ENCODE data around the gene PPP1R16B.

The PPP1R16B gene

GRCh38 chr20:38927902-38928578 lies 122.5 kb downstream of the PPP1R16B start:
- in situ Hi-C loops (cut with MboI; ENCODE audit: low sequenced_read_pairs), result no loop called here

DNA sequence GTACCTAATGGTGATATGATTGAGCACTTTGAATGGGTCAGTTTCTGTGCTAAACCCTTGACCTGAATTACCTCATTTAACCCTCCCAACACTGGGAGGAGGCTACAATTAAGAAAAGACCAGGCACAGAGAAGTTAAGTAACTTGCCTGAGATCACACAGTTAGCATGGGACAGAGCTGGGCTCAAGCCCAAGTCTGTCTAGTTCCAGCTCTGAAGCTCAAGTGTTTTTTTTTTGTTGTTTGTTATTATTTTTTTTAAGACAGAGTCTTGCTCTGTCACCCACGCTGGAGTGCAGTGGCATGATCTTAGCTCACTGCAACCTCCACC lies 124.7 kb downstream of the PPP1R16B start:
- in situ Hi-C loops (cut with MboI; ENCODE audit: low sequenced_read_pairs), result no loop called here

DNA sequence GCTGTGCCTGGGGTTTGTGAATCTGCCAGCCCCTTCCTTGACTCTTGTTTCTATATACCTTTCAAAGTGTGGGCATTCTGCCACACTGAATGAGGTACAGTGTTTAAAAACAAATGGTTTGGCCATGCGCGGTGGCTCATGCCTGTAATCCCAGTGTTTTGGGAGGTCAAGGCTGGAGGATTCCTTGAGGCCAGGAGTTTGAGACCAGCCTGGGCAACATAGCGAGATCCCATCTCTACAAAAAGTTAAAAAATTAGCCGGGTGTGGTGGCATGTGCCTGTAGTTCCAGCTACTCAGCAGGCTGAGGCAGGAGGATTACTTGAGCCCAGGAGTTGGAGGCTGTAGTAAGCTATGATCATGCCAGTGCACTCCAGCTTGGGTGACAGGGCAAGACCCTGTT lies 126.5 kb downstream of the PPP1R16B start:
- in situ Hi-C loops (cut with MboI; ENCODE audit: low sequenced_read_pairs), result no loop called here

GRCh38 chr20:38932457-38933120 lies 127.1 kb downstream of the PPP1R16B start:
- in situ Hi-C loops (cut with MboI; ENCODE audit: low sequenced_read_pairs), result no loop called here

GRCh38 chr20:38934530-38934929 lies 129.0 kb downstream of the PPP1R16B start:
- in situ Hi-C loops (cut with MboI; ENCODE audit: low sequenced_read_pairs), result no loop called here

DNA sequence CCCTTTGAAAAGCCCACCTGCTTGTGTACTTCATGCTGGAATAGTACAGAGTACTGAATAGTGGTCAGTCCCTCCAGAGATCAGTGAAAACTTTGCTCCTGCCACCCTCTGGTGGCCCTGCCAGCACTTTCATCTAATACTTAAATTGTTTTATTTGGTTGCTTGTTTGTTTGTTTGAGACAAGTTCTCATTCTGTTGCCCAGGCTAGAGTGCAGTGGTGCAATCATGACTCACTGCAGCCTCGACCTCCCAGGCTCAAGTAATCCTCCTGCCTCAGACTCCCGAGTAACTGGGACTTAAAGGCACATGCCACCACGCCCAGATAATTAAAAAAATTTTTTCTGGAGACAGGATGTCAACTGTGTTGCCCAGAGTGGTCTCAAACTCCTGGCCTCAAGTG lies 129.8 kb downstream of the PPP1R16B start:
- in situ Hi-C loops (cut with MboI; ENCODE audit: low sequenced_read_pairs), result no loop called here

DNA sequence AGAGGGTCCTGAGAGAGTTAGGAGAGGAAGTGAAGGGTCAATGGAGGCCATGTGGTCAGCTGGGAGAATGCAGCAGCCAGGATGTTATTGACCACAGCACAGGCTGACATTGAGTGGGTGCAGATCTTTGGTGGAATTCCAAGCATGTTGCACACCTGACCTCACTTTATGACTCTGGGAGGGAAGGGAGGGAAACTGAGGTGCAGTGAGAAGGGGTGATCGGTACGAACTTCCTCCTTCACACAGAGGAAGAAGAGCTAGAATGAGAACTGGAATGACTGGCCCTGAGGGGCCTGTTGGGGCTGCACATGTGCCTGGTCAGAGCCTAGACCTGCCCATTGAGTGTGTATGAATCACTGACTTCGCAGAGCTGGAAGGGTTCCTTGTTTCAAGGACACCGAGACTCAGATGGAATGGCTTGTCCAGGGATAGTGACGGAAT lies 130.5 kb downstream of the PPP1R16B start:
- in situ Hi-C loops (cut with MboI; ENCODE audit: low sequenced_read_pairs), result no loop called here

DNA sequence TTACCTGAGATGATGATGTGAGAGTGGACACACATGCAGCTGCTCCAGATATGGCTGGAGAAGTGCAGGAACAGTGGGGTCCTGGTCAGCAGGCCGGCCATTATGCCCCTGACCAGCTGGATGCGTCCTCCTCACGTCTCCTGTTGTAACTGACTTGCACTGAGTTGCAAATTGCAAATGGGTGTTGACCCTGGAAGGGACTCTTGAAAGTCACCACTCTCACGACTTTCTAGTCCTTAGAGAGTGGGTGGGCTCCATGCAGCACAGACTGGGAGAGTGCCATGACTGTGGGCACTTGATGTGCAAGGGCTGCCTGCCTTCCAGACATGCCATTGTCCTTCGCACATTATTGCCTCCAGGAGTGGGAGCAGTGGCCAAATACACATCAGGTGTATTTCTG lies 131.5 kb downstream of the PPP1R16B start:
- in situ Hi-C loops (cut with MboI; ENCODE audit: low sequenced_read_pairs), result no loop called here

DNA sequence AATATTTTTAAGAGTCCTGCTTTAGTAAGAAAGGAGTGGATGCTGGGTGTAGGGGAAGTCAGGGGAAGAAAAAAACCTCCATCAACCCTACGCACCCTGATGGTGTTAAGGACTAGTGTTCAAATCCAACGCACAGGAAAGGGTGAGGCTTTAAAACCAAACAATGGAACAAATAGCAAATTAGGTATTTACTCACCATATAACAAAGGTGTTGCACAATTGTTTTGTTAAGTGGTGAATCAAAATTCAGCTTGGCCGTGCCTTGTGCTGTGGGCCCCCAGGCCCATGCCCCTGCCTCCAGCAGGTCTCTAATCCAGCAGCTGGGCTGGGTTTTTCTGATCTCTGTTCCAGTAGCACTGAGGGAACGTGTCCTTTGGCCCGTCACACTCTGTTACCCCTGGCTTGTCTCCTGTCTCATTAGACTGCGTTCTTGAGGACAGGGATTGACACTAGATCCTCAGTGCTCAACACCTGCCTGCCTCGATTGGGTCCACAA lies 132.5 kb downstream of the PPP1R16B start:
- in situ Hi-C loops (cut with MboI; ENCODE audit: low sequenced_read_pairs), result no loop called here

GRCh38 chr20:38939686-38940085 lies 134.2 kb downstream of the PPP1R16B start:
- in situ Hi-C loops (cut with MboI; ENCODE audit: low sequenced_read_pairs), result no loop called here

DNA sequence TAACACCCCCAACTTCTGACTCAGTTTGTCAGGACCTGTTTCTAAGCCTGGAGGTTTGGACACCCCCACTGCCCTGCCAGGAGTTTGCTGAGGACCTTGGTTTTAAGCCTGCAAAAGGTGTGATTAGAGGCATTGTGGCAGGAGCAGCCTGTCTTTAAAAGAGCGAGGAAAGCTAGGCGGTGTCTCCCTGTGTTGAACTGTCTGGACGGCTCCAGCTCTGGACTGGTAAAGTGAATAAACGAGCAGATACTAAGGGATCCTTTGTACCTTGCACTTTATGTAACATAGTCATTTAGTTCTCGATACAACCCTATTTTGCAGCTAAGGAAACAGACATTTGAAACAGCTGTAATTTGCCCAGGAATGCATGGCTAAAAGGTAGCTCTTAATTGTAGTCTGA lies 135.1 kb downstream of the PPP1R16B start:
- in situ Hi-C loops (cut with MboI; ENCODE audit: low sequenced_read_pairs), result no loop called here

DNA sequence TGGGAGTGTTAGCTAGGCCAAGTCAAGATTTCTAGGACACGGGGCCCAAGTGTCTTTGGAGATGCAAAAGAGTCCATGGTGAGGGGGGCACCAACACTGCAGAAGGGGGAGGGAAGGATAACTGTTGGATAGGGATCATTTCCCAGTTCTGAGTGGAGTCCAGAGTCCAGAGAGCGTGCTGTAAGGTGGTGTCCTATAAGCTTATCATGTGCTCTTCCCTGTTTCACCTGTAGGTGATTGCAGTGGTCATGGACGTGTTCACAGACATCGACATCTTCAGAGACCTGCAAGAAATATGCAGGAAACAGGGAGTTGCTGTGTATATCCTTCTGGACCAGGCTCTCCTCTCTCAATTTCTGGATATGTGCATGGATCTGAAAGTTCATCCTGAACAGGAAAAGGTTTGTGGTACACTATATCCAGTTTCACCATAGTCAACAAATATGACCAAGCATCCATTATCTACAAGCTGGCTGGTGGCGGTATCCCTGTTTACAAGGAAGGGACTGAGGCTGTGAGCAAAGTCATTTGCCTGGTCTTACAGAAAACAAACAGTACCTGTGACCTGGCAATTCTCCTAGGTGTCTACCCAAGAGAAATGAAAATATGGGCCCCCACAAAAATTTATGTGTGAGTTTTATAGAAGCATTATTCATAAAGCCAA lies 136.4 kb downstream of the PPP1R16B start:
- in situ Hi-C loops (cut with MboI; ENCODE audit: low sequenced_read_pairs), result no loop called here

DNA sequence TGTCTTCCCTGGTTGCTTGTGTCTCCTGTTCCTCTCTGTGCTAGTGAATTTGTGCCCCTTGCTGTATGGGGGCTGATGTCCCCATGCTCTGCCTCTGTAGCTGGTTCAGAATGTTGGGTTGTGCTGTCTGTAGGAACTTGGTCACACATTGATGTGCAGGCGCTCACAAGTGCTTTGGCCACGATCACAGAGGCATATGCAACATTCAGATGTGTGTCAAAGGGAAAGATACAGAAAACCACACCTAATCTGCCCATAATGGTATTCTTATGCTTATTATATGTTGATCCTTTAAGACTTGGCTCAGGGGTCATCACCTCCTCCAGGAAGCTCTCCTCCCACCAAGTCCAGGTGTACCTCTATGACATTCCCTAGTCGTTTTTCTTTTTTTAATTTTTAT lies 139.5 kb downstream of the PPP1R16B start:
- in situ Hi-C loops (cut with MboI; ENCODE audit: low sequenced_read_pairs), result no loop called here

- in situ Hi-C loops (cut with MboI; ENCODE audit: low sequenced_read_pairs), result no loop called here
These were observed 141.3 kb downstream of the PPP1R16B start for GRCh38 chr20:38946836-38947235.

- in situ Hi-C loops (cut with MboI; ENCODE audit: low sequenced_read_pairs), result no loop called here
These were observed 142.4 kb downstream of the PPP1R16B start for GRCh38 chr20:38947931-38948362.

DNA sequence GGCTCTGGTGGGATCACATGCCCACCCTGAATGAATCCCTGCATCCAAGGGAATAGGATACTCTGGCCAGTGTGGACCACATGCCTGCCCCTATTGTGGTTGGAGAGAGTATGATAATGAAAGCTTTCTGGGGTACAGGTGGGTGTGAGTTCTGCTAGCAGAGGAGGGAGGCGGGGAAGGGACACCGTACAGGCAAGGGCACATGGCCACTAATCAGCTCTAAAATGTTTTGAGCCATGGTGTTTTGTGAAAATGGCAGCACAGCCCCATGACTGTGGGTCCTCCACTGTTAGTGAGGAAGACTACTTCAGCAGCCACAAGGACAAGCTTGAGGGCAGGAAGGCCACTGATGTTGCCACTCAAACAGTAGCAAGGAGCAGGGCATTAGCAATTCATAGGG lies 144.8 kb downstream of the PPP1R16B start:
- in situ Hi-C loops (cut with MboI; ENCODE audit: low sequenced_read_pairs), result no loop called here

DNA sequence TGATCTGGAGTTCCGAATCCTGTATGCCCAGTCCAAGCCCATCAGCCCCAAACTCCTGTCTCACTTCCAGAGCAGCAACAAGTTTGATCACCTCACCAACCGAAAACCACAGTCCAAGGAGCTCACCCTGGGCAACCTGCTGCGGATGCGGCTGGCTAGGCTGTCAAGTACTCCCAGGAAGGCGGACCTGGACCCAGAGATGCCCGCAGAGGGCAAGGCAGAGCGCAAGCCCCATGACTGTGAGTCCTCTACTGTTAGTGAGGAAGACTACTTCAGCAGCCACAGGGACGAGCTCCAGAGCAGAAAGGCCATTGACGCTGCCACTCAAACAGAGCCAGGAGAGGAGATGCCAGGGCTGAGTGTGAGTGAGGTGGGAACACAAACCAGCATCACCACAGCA lies 146.1 kb downstream of the PPP1R16B start:
- in situ Hi-C loops (cut with MboI; ENCODE audit: low sequenced_read_pairs), result no loop called here

GRCh38 chr20:38952153-38952552 lies 146.7 kb downstream of the PPP1R16B start:
- in situ Hi-C loops (cut with MboI; ENCODE audit: low sequenced_read_pairs), result no loop called here

GRCh38 chr20:38953630-38954340 lies 148.3 kb downstream of the PPP1R16B start:
- in situ Hi-C loops (cut with MboI; ENCODE audit: low sequenced_read_pairs), result no loop called here

GRCh38 chr20:38957235-38957876 lies 151.9 kb downstream of the PPP1R16B start:
- in situ Hi-C loops (cut with MboI; ENCODE audit: low sequenced_read_pairs), result no loop called here

DNA sequence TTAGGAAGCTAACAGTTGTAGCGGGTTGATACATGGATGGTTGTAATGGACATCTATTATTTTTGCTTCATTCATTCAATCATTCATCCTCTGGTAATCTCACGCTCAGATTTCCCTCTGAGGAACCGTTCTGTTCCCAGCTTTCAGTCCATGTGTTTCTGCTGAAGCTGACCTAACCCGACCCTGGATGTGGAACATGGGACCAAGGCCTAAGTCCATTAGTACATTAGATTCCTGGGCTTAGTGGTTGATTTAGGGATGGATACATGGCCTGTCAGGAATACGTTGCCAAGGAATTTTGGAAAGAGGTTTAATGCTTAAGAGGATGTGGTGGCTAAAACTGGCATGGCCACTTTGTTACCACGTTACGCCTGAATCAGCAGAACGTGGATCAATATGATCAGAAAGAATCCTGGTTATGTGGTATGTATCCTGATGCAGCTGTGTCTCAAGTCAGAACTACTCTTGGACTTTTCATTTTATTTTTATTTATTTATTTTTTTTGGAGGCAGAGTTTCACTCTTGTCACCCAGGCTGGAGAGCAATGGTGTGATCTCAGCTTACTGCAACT lies 152.5 kb downstream of the PPP1R16B start:
- in situ Hi-C loops (cut with MboI; ENCODE audit: low sequenced_read_pairs), result no loop called here
